Tibial artery (tissue), 4 donors: ENCODE measurements around the gene RAB21.
A peak's percentile ranks its signal among the peaks of the same experiment; 100 is the strongest.
"Not testable (repeated sequence)": the region's sequence is repeated elsewhere in the genome, so short reads cannot be mapped to it uniquely, and the experiment has no call there.

ENCODE experiments used
- DNase-seq, 2 donors: peaks; one replicate each; pipeline ENCODE4 v3.0.0-alpha.2; 2019
- H3K27ac ChIP-seq, 2 donors: fragments of 200-600 bp; sonication (generic) in 1 of 2; 1 replicate in 1 of 2; 2 replicates in 1 of 2; pipeline ENCODE4 v1.5.1; 2018 to 2019; ENCODE audit warnings: mild to moderate bottlenecking in 1 of 2
- H3K27me3 ChIP-seq, 2 donors: fragments of 200-600 bp; sonication (generic) in 1 of 2; one replicate each; pipeline versions ENCODE4 v1.5.1 to v1.6.0; 2016 to 2019
- H3K36me3 ChIP-seq, 3 donors: fragments of 200-600 bp; sonication (generic) in 2 of 3; one replicate each; pipeline ENCODE4 v1.5.1; 2016 to 2019; ENCODE audit warnings: mild to moderate bottlenecking in 2 of 3
- H3K4me1 ChIP-seq, 4 donors: fragments of 200-600 bp; sonication (generic) in 2 of 4; 1 replicate in 3 of 4; 2 replicates in 1 of 4; pipeline ENCODE4 v1.5.1; 2016 to 2019
- H3K4me3 ChIP-seq, 2 donors: fragments of 200-600 bp; sonication (generic) in 1 of 2; 1 replicate in 1 of 2; 2 replicates in 1 of 2; pipeline ENCODE4 v1.5.1; 2018 to 2019; ENCODE audit warnings: mild to moderate bottlenecking in 2 of 2
- H3K9me3 ChIP-seq, 3 donors: fragments of 200-600 bp; sonication (generic) in 1 of 3; one replicate each; pipeline ENCODE4 v1.5.1; 2016 to 2019
- CTCF ChIP-seq, 2 experiments: fragments of 200-600 bp in 1 of 2; fragments of 450-650 bp in 1 of 2; IDR thresholded peaks; one replicate each; pipeline ENCODE4 v1.5.1; 2017 to 2019; ENCODE audit warnings: antibody characterized with exemption in 2 of 2, mild to moderate bottlenecking in 1 of 2, moderate library complexity in 1 of 2
- intact Hi-C: fragments of 100-400 bp; cut with DNase I; formaldehyde crosslinking; loops from one replicate; pipeline ENCODE4 v1.15.0; 2023; ENCODE audit warnings: low total_unique reads

The RAB21 gene

DNA sequence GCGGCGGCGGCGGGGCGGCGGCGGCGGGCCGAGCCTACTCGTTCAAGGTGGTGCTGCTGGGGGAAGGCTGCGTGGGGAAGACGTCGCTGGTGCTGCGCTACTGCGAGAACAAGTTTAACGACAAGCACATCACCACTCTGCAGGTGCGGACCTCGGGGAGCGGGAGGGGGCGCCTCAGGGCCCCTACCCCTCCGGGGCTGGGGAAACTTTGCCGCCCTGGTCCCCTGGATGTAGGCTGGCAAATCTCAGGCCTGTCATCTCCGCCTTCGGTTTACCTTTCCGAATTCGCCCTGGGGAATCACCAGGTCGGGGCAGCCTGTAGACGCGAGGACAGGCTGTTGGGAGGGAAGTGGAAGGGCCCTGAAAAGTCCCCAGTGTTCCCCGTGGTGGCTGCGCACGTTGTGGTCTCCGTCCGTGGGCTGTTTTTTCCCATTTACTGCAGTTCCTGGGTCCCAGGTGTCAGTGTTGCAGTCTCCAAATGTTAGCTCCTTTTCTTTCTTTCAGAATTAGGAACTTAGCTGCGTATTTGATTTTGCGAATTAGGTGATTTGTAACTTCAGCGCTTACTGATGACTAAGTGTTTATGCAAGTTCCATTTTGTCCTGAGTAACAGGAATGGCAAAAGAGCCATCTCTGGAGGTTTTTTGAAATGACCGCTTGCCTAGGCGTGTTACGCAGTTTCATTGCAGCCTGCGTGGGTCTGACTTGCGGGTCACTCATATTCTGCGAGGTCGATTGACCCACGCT, 656 bp downstream of the RAB21 start:
- Histone ChIP-seq H3K36me3 (peaks cover 19 to 22% (median 19%) of the 10 kb centered on the region in 3 donors), H3K4me1 (peaks cover 0 to 29% (median 20%) of the 10 kb centered on the region in 4 donors), H3K4me3 (peak overlapping the region; percentile 80 to 99), H3K9me3 (peaks cover 0 to 7% (median 6%) of the 10 kb centered on the region in 3 donors), H3K27me3 (no peaks in the 10 kb centered on the region), H3K27ac (peak overlapping the region; percentile 94 to 99)
- TF ChIP-seq CTCF (IDR thresholded peaks at IDR 0.05): no peak
- peak; percentile 47 to 72 for DNase-seq
- intact Hi-C loops: loop anchor here (2.0 to 10.0 kb wide), 2 partner anchors 79 to 93 kb away; partner anchors contain the start of genes TBC1D15 and ZFC3H1

- intact Hi-C loops: loop anchor here (10.0 kb wide), 1 partner anchor 79 kb away; the partner anchor contains the start of gene TBC1D15
- H3K4me3 ChIP-seq: peak overlapping the region; percentile 80 to 99
Observed at GRCh38 chr12:71756054-71756690, 1.5 kb downstream of the RAB21 start.

GRCh38 chr12:71759941-71760340, 5.3 kb downstream of the RAB21 start:
- DNase-seq: no peak
- no peak for TF ChIP-seq CTCF (IDR thresholded peaks at IDR 0.05)
- Histone ChIP-seq H3K9me3 (peaks cover 0 to 19% (median 6%) of the 10 kb centered on the region in 3 donors), H3K27me3 (no peaks in the 10 kb centered on the region), H3K4me1 (peaks cover 0 to 40% (median 23%) of the 10 kb centered on the region in 4 donors), H3K36me3 (peaks cover 19 to 31% (median 30%) of the 10 kb centered on the region in 3 donors), H3K4me3 (no peak overlapping the region), H3K27ac (no peak overlapping the region)
- intact Hi-C loops: loop anchor here (10.0 kb wide), 1 partner anchor 75 kb away; the partner anchor contains the start of gene TBC1D15

More at GRCh38 chr12:71756054-71756690, 1.5 kb downstream of the RAB21 start:
- no peaks in the 10 kb centered on the region for H3K27me3 ChIP-seq
- H3K4me1 ChIP-seq: peaks cover 0 to 29% (median 20%) of the 10 kb centered on the region in 4 donors
- TF ChIP-seq CTCF (IDR thresholded peaks at IDR 0.05): no peak
- peaks cover 0 to 15% (median 6%) of the 10 kb centered on the region in 3 donors for H3K9me3 ChIP-seq
- H3K36me3 ChIP-seq: peaks cover 19 to 28% (median 25%) of the 10 kb centered on the region in 3 donors
- no peak for DNase-seq
- H3K27ac ChIP-seq: peak overlapping the region; percentile 94 to 99

GRCh38 chr12:71760471-71760870, 5.8 kb downstream of the RAB21 start:
- no peak overlapping the region for H3K4me3 ChIP-seq
- no peak overlapping the region for H3K27ac ChIP-seq
- peaks cover 0 to 19% (median 6%) of the 10 kb centered on the region in 3 donors for H3K9me3 ChIP-seq
- H3K4me1 ChIP-seq: peaks cover 0 to 44% (median 23%) of the 10 kb centered on the region in 4 donors
- H3K27me3 ChIP-seq: no peaks in the 10 kb centered on the region
- H3K36me3 ChIP-seq: peaks cover 19 to 31% (median 30%) of the 10 kb centered on the region in 3 donors
- no peak for TF ChIP-seq CTCF (IDR thresholded peaks at IDR 0.05)
- intact Hi-C loops: no loop called here
- no peak for DNase-seq

DNA sequence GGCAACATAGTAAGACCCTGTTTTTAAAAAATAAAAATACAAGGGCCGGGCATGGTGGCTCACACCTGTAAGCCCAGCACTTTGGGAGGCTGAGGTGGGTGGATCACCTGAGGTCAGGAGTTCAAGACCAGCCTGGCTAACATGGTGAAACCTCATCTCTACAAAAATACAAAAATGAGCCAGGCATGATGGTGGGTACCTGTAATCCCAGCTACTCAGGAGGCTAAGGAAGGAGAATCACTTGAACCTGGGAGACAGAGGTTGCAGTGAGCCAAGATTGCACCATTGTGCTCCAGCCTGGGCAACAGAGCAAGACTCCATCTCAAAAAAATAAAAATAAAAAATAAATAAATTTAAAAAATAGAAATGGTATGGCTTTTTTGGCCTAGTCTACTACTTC, 6.7 kb downstream of the RAB21 start:
- intact Hi-C loops, DNase-seq, H3K27ac ChIP-seq, H3K27me3 ChIP-seq, H3K4me3 ChIP-seq: not testable (repeated sequence)
- Histone ChIP-seq H3K36me3 (peaks cover 19 to 31% (median 30%) of the 10 kb centered on the region in 3 donors), H3K4me1 (peaks cover 0 to 52% (median 23%) of the 10 kb centered on the region in 4 donors), H3K9me3 (peaks cover 0 to 19% (median 6%) of the 10 kb centered on the region in 3 donors)
